Activated CD4-positive, alpha-beta T cell treated with anti-CD3 and anti-CD28 coated beads, Interleukin-2, amount 10 ng/mL, durations not matched to agents 24 days and 14 days (primary cell): ENCODE data around the gene ABHD14A. TPM values are rescaled to one million over a fixed set of nuclear protein-coding genes. Genes with fewer than 3 reads are reported as not detected.

Source experiments
- DNase-seq: peaks from one replicate; pipeline ENCODE4 v3.0.0; 2022
- H3K27ac Mint-ChIP-seq: one replicate; pipeline ENCODE4 v1.8.0; 2022; ENCODE audit warnings: mild to moderate bottlenecking, mixed read lengths
- H3K27me3 Mint-ChIP-seq: one replicate; pipeline ENCODE4 v1.8.0; 2022; ENCODE audit warnings: mixed read lengths
- H3K36me3 Mint-ChIP-seq: one replicate; pipeline ENCODE4 v1.8.0; 2022; ENCODE audit warnings: low read depth, mild to moderate bottlenecking, mixed read lengths
- H3K4me1 Mint-ChIP-seq: one replicate; pipeline ENCODE4 v1.8.0; 2021; ENCODE audit warnings: mixed read lengths
- H3K4me3 Mint-ChIP-seq: one replicate; pipeline ENCODE4 v1.8.0; 2022; ENCODE audit warnings: mild to moderate bottlenecking, moderate library complexity, mixed read lengths
- H3K9me3 Mint-ChIP-seq: one replicate; pipeline ENCODE4 v1.8.0; 2021; ENCODE audit warnings: mixed read lengths
- intact Hi-C: fragments of 100-400 bp; cut with micrococcal nuclease; formaldehyde crosslinking; loops from one replicate; pipeline ENCODE4 v1.15.1; 2023
- total RNA-seq: library from RNA; stranded (reverse); gene quantifications from 2 replicates; pipeline ENCODE4 v1.2.3, GENCODE V29; 2022

Gene ABHD14A
- total RNA-seq, 1 donor from 2014 or later, result 12.3 TPM

GRCh38 chr3:52007291-52007690 lies 32.4 kb downstream of the ABHD14A start:
- H3K27me3 Mint-ChIP-seq, result peaks cover 3% of the 10 kb centered on the region
- H3K27ac Mint-ChIP-seq, result no peak overlapping the region
- H3K4me3 Mint-ChIP-seq, result no peak overlapping the region
- H3K36me3 Mint-ChIP-seq, result no peaks in the 10 kb centered on the region
- no peak for DNase-seq
- intact Hi-C loops, result no loop called here
- H3K9me3 Mint-ChIP-seq, result no peaks in the 10 kb centered on the region
- peaks cover 13% of the 10 kb centered on the region for H3K4me1 Mint-ChIP-seq

GRCh38 chr3:52010431-52010830 lies 35.6 kb downstream of the ABHD14A start:
- H3K4me3 Mint-ChIP-seq, result no peak overlapping the region
- no peak overlapping the region for H3K27ac Mint-ChIP-seq
- no peaks in the 10 kb centered on the region for H3K9me3 Mint-ChIP-seq
- peaks cover 9% of the 10 kb centered on the region for H3K4me1 Mint-ChIP-seq
- DNase-seq, result no peak
- no peaks in the 10 kb centered on the region for H3K36me3 Mint-ChIP-seq
- peaks cover 3% of the 10 kb centered on the region for H3K27me3 Mint-ChIP-seq
- intact Hi-C loops, result no loop called here

GRCh38 chr3:52012699-52013098 lies 37.8 kb downstream of the ABHD14A start:
- no peak for DNase-seq
- no peaks in the 10 kb centered on the region for H3K4me1 Mint-ChIP-seq
- H3K9me3 Mint-ChIP-seq, result no peaks in the 10 kb centered on the region
- no peak overlapping the region for H3K27ac Mint-ChIP-seq
- H3K27me3 Mint-ChIP-seq, result peaks cover 3% of the 10 kb centered on the region
- H3K4me3 Mint-ChIP-seq, result no peak overlapping the region
- no peaks in the 10 kb centered on the region for H3K36me3 Mint-ChIP-seq
- intact Hi-C loops, result no loop called here

- intact Hi-C loops, result no loop called here
- no peaks in the 10 kb centered on the region for H3K4me1 Mint-ChIP-seq
- H3K27ac Mint-ChIP-seq, result no peak overlapping the region
- H3K36me3 Mint-ChIP-seq, result no peaks in the 10 kb centered on the region
- H3K4me3 Mint-ChIP-seq, result no peak overlapping the region
- no peak for DNase-seq
- no peaks in the 10 kb centered on the region for H3K9me3 Mint-ChIP-seq
- H3K27me3 Mint-ChIP-seq, result peaks cover 3% of the 10 kb centered on the region
Measured at GRCh38 chr3:52013802-52014598, 39.1 kb downstream of the ABHD14A start.

- no peaks in the 10 kb centered on the region for H3K4me1 Mint-ChIP-seq
- intact Hi-C loops, result no loop called here
- H3K9me3 Mint-ChIP-seq, result no peaks in the 10 kb centered on the region
- no peak overlapping the region for H3K27ac Mint-ChIP-seq
- no peaks in the 10 kb centered on the region for H3K36me3 Mint-ChIP-seq
- H3K27me3 Mint-ChIP-seq, result peaks cover 3% of the 10 kb centered on the region
- DNase-seq, result no peak
- no peak overlapping the region for H3K4me3 Mint-ChIP-seq
Measured at GRCh38 chr3:52014613-52015012, 39.7 kb downstream of the ABHD14A start.

GRCh38 chr3:52015438-52016228 lies 40.8 kb downstream of the ABHD14A start:
- Mint-ChIP-seq H3K27me3 (no peaks in the 10 kb centered on the region), H3K4me1 (no peaks in the 10 kb centered on the region), H3K9me3 (no peaks in the 10 kb centered on the region), H3K36me3 (no peaks in the 10 kb centered on the region), H3K4me3 (no peak overlapping the region), H3K27ac (no peak overlapping the region)
- intact Hi-C loops, result no loop called here
- DNase-seq, result no peak

- intact Hi-C loops, result no loop called here
Measured at GRCh38 chr3:52017586-52017985, 42.7 kb downstream of the ABHD14A start.

GRCh38 chr3:52018319-52019000 lies 43.6 kb downstream of the ABHD14A start:
- H3K4me3 Mint-ChIP-seq, result no peak overlapping the region

More at GRCh38 chr3:52017586-52017985, 42.7 kb downstream of the ABHD14A start:
- no peaks in the 10 kb centered on the region for H3K36me3 Mint-ChIP-seq
- no peak overlapping the region for H3K27ac Mint-ChIP-seq
- H3K4me3 Mint-ChIP-seq, result no peak overlapping the region
- DNase-seq, result no peak
- no peaks in the 10 kb centered on the region for H3K4me1 Mint-ChIP-seq
- H3K27me3 Mint-ChIP-seq, result no peaks in the 10 kb centered on the region
- H3K9me3 Mint-ChIP-seq, result no peaks in the 10 kb centered on the region

GRCh38 chr3:52019352-52020080 lies 44.7 kb downstream of the ABHD14A start:
- Mint-ChIP-seq H3K36me3 (no peaks in the 10 kb centered on the region), H3K9me3 (no peaks in the 10 kb centered on the region), H3K27ac (no peak overlapping the region), H3K4me3 (no peak overlapping the region), H3K4me1 (peaks cover 3% of the 10 kb centered on the region), H3K27me3 (no peaks in the 10 kb centered on the region)
- intact Hi-C loops, result no loop called here
- DNase-seq, result no peak

More at GRCh38 chr3:52018319-52019000, 43.6 kb downstream of the ABHD14A start:
- DNase-seq, result no peak
- Mint-ChIP-seq H3K36me3 (no peaks in the 10 kb centered on the region), H3K4me1 (no peaks in the 10 kb centered on the region), H3K27ac (no peak overlapping the region), H3K27me3 (no peaks in the 10 kb centered on the region), H3K9me3 (no peaks in the 10 kb centered on the region)
- intact Hi-C loops, result no loop called here

GRCh38 chr3:52020796-52021195 lies 45.9 kb downstream of the ABHD14A start:
- Mint-ChIP-seq H3K27ac (no peak overlapping the region), H3K4me3 (no peak overlapping the region), H3K9me3 (no peaks in the 10 kb centered on the region), H3K36me3 (no peaks in the 10 kb centered on the region), H3K4me1 (peaks cover 3% of the 10 kb centered on the region), H3K27me3 (no peaks in the 10 kb centered on the region)
- DNase-seq, result no peak
- intact Hi-C loops, result no loop called here

GRCh38 chr3:52021489-52022268 lies 46.8 kb downstream of the ABHD14A start:
- Mint-ChIP-seq H3K36me3 (no peaks in the 10 kb centered on the region), H3K27me3 (no peaks in the 10 kb centered on the region), H3K9me3 (no peaks in the 10 kb centered on the region), H3K4me3 (no peak overlapping the region), H3K4me1 (peaks cover 3% of the 10 kb centered on the region), H3K27ac (no peak overlapping the region)
- intact Hi-C loops, result no loop called here
- DNase-seq, result no peak

GRCh38 chr3:52022323-52023100 lies 47.6 kb downstream of the ABHD14A start:
- Mint-ChIP-seq H3K27ac (no peak overlapping the region), H3K36me3 (no peaks in the 10 kb centered on the region), H3K4me1 (peaks cover 3% of the 10 kb centered on the region), H3K27me3 (no peaks in the 10 kb centered on the region), H3K4me3 (no peak overlapping the region), H3K9me3 (no peaks in the 10 kb centered on the region)
- intact Hi-C loops, result no loop called here
- no peak for DNase-seq
